Stimulated activated CD4-positive, alpha-beta T cell treated with anti-CD3 and anti-CD28 coated beads, TNF-alpha, amount 100 ng/mL, for 48 hours (primary cell): ENCODE results near the gene DHX38.

Experiments
- DNase-seq, 3 donors: peaks; one replicate each; pipeline ENCODE4 v3.0.0-alpha.2; 2020; ENCODE audit warnings: low read depth in 3 of 3

Gene DHX38

DNA sequence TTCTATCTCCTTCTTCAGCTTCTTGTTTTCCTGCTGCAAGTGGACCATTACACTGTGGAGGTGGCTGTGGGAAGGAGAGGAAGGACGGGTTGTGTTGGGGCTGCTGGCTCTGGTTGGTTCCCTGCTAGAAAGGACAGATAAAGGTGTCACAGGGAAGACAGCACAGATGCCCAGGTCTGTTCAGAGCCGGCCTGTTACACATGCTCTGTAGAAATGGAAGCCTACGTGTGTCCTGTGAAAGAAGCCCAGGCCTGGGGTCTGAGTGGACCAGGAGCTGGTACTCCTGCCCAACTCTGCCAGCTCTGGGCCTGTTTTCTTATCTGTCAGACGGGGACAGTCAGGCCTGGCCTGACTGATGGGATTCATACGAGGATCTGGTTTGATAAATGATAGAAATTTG lies 26.4 kb downstream of the DHX38 start:
- DNase-seq = no peak

DNA sequence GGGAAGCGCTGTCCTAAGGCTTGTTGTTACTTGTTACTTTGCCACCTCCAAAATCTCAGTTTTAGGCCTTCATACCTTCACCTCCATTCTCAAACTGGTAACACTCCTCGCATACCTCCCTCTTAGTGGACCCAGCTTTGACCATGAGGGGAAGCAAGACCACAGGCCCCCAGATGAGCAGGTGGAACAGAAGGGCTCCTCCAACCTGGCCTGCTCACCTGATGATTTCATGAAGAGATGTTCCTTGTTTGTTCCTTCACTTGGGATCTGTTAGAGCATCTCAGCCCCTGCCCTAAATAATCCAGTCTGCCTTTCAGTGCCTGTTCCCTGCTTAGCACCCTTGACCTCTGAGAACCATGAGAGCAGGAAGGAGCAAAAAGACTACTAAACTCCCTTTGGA lies 28.7 kb downstream of the DHX38 start:
- no peak for DNase-seq

DNA sequence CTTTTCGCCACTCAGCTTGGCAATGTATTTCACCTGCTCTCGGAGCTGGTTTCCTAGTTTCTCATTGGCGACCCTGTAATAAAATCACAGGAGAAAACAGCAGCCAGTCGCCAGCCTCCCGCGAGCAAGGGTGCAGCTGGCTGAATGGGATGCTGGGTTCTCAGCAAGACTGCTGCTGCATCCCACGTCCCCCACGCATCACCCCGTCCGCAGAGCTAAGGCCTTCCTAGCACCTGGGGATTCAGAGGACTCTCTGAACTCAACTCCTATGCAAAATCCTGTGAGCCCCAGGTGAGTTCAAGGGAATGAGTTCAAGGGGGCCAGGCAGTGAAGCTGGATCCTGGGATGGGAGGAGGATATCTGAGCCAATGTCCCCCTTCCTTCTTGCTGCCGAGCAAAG lies 29.3 kb downstream of the DHX38 start:
- DNase-seq = no peak

DNA sequence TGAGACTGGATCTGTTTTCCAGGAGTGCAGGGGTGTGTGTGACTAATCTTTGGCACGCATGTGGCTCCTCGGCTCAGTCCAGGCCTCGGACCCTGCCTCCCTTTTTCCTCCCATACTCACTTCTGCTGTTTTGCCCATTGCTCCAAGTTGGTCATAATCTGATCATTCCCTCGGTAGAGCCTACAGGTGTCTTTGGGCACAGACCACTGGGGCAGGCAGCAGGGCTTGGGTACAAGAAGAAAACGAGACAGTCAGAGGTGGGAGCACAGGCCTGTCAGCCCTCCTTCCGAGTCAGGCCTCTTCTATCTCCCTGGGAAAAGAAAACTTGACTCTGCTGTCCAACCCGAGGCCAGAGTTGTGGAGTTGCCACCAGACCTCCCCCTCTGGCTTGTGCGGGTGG lies 29.8 kb downstream of the DHX38 start:
- DNase-seq = no peak

DNA sequence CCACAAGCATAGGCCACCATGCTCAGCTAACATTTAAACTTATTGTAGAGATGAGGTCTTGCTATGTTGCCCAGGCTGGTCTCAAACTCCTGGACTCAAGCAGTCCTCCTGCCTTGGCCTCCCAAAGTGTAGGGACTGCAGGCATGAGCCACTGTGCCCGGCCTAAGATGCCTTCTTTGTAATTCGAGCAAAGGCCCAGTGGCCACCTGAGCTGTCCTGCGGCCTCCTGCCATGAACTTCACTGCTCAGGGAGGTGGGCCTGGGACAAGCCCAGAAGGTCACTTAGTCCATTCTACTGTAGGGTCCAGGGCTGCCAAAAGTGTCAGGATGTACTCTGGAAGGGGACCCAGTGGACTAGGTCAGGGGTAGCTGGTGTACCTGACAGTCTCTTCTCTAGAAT lies 30.5 kb downstream of the DHX38 start:
- DNase-seq = no peak

DNA sequence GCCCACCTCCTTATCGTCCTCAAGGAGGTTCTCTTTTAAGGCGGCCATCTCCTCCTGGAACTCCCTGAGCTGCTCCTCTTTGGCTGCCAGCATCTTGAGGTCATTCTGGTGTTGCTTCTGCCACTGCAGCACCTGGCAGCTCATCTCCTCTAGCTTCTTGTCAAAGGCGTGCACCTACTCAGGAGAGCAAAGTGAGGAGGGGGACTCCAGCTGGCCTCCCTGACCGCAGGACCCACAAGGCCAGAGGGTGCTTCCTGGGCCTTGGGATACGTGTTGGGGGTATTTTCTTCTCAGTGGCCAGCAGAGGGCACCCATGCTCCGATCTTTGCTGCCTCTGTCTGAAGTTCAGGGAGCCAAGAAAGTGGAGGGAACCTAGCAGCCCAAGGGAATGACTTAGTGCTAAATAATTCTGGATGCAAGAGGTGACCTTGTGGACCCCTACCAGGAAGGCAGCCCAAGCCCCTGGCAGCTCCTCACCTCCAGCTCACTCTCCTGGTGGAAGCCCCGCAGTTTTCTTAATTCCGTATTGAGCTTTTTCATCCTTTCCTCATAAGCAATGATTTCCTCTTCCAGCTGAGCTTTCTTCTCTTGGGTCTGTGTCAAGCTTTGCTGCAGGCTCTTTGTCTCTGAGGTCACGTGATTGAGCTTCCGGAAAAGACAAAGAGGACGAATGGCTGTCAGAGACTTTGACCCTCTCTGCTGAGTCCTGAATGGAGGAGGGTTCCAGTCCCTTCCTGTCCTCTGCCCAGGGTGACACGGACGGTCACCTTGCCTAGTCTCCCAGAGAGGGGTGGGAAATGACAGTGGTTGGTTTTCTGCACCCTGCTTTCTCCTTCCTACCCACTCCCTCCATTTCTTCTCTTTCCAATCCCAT lies 31.4 kb downstream of the DHX38 start:
- DNase-seq = peak; percentile 37 to 51 (median 42)

DNA sequence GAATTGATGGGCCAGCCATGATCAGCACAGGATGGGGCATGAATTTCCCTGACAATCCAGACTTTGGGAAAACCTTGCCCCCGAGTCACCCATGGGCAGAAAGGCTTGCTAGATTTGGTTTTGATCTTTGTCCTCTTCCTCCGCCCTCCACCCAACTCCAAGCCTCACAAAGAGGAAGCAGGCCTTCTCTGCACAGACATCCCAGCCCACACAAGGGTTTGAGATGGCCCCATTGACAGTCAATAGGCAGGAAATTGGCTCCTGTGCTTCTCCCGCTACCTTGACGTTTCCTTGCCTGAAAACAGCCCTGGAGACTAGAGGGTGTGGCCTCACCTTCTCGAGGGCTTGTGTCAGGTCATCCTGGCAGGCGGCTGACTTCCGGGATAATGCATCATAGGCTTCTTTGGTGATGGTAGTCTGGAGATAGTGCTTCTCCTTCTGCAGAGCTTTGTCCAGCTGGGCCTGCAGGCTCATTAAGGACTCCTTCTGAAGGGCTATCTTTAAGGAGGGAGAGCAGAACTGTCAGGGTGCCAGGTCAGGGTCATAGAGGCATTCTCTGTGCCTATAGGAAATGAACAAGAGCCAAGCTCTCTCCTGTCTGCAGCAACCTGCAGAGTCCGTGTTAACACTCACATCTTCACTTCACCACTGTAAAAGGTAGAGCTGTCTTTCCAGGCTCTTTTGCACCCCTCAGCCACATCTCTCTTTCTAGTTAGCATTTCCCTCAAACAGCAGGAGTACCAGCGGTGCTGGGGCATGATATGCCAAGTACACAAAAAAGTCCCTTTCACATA lies 32.2 kb downstream of the DHX38 start:
- no peak for DNase-seq

DNA sequence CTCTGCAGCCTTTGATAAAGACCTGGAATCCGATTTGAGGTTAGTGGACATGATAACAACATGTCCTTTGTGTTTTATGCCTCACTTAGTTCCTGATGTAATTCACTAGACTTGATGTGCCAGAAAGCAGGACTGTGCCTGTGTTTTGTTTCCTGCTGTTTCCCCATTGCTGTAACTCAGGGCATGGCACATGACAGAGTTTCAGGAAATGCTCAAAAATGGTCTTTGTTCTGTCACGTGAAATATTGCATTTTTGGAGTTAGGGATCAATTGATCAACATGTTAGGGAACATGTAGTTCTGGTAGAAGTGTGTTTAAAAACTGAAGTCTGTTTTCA lies 32.8 kb downstream of the DHX38 start:
- no peak for DNase-seq

DNA sequence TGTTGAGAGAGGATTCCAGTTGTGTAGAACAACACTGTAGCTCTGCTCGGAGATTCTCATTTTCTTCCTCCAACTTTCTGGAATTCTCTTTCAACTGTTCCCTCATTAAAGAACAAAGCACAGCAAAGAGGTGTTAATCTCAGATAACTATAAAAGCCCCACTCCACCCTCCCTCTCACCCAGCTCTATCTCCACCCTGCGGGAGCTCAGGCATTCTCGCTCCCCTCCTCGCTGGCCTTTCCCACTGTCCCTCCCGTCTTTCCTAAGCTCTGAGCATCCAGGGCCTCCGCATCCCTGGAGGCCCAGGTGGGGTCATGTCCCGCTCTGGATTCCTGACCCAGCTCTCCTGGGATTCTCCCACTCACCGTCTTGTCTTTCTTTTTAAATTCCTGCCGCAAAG lies 35.1 kb downstream of the DHX38 start:
- no peak for DNase-seq

DNA sequence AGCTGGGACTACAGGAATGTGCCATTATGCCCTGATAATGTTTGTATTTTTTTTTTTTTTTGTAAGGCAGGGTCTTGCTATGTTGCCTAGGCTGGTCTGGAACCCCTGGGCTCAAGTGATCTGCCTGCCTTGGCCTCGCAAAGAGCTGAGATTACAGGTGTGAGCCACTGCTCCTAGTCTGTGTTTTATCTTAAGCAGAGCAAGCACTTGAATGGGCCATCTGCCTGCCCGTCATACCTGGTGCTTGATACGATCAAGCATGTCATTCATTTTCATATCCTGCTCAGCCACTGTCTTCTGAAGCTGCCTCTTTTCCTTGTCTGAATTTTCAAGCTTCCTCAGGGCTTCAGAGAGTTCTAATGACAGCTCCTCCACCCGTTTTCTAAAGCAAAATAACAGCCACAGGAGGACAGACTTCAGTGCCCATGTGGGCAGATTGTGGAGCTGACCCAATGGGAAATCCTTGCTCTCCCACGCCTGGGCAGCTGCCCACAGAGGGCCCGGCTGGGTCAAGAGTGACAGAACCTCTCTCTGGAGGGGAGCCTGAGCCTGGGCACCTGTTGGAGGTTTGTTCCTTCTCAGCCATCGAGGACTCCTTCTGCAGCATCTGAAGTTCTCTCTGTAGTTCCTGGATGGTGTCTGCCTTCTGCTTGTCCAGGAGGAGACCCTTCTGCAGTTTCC lies 36.5 kb downstream of the DHX38 start:
- DNase-seq = no peak

DNA sequence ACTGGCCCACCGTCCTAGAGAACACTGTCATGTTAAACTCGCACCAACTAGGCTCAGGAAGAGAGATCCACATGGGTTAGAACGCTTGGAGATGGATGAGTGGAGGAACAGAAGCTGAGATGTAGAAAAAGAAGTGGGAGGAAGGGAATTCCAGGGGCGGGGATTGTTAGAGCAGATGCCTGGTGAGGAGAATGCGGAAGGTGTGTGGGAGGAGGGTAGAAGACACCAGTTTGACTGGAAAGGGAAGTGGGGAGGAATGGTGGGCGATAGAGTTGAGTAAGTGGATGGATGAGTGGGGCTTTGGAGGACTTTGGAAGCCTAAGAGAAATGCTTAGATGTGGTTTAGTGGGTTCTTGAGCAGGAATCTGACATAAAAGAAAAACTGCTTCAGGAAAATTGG lies 37.4 kb downstream of the DHX38 start:
- no peak for DNase-seq

DNA sequence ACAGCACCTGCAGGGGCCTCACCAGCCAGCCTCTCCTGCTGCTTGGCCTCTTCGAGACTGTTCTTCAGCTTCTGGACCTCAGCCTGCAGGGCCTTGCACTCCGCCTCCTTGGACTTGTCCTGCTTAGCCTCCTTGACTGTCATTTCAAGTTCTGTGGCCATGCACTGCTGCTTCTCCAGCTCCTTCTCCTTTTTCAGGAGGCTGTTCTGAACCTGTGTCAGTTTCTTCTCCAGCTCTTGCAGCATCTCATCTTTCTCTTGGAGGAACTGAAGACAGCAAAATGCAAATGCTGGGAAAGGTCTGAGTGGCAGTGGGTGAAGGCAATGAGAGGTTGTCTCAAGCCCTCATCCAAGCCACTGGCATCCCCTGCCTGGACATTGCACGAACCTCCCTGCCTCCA lies 39.1 kb downstream of the DHX38 start:
- no peak for DNase-seq

DNA sequence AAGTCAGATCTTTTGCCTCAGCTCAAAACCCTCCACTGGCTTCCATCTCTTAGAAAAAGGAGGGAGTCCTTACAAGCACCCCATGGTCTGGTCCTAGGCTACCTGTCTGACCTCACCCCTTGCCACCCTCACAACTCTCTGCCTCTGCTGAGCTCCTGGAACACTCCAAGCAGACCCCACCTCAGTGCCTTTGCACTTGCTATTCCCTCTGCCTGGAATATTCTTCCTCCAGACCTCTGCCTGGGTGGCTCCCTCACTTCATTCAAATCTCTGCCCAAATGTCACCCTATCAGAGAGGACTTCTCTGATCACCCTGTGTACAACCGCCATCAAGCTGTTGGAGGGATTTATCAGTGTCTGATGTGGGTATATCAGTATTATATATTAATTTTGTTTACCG lies 40.9 kb downstream of the DHX38 start:
- no peak for DNase-seq

DNA sequence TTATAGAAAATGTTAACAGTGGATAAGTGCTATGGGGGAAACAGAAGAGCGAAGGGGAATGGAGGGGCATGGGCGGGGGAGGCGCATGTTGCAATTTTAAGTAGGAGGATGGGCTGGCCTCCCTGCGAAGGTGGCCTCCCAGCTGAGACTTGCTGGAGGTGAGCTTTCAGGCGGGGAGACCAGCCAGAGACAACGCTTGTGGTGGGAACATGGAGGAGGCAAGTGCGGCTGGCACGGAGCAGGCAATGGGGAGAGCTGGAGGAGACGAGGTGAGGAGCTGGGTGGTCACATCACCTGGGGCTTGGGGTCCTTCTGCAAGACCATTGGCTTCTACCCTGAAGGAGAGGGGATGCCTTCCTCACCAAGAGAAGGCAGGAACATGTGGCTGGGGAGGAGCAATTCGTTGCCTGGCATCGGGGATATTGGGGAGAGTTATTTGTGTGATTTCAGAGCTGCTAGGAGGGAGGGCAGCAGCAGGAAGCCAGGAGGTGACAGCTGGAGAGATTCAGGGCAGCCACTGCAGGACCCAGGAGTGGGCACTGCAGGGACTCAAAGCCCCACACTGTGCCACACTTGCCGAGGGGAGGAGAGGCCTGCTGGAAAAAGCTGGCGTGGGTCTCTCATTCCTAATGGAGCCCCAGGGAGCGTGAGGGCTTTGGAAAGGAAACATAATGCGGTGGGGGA lies 43.9 kb downstream of the DHX38 start:
- no peak for DNase-seq

DNA sequence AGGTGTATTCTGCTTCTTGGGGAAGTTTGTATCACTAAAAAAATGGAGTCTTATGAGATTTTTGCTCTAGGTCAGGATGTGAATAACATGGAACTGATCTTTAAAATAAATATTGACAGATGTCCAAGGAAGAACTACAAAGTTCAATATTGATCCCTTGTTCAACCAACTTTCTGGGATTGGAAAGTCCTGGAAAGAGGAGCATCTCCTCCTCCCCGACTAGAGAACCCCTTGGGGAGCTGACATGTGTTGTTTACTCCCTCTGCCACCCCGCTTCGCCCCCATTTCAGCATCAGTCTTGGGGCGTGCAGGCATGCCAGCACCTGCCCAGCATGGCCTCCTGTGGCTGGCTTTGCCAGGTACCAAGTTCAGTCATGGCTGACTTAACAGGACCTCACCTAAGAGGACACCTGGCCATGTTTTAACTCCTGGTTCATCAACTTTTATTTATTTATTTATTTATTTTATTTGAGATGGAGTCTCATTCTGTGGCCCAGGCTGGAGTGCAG lies 44.5 kb downstream of the DHX38 start:
- DNase-seq = no peak

DNA sequence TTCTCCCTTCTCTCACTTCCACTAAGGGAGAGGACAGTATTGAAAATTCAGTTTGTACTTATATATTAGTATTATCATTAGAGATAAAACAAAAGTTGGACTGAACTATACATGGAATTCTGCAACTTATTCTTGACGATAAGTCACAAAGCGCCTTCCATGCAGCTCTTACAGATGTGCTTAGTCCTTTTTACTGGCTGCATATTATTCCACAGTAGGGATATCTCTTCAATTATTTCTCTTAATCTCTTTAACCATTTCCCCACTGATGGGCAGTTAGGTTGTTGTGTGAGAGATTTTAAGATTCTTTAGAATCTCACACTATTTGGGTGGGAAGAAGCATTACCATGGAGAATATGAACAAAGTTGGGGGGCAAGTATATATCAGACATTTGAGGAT lies 46.3 kb downstream of the DHX38 start:
- DNase-seq = no peak

DNA sequence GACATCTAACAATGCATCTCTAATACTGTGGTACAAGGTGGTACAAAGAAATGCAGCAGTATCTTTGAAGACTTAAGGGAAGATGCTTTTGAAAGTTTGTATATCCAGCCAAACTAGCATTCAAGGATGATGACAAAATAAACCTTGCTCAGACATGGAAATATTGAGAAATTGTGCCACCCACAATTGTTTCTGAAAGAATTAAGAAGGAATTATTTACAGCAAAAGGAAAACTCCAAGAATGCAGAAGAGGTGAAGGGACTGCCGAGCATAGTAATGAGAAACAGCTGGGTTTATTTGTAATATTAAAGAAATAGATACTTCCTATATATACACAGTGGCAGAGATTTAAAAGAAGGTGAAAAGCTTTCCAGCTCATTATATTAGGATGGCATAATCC lies 48.8 kb downstream of the DHX38 start:
- no peak for DNase-seq

DNA sequence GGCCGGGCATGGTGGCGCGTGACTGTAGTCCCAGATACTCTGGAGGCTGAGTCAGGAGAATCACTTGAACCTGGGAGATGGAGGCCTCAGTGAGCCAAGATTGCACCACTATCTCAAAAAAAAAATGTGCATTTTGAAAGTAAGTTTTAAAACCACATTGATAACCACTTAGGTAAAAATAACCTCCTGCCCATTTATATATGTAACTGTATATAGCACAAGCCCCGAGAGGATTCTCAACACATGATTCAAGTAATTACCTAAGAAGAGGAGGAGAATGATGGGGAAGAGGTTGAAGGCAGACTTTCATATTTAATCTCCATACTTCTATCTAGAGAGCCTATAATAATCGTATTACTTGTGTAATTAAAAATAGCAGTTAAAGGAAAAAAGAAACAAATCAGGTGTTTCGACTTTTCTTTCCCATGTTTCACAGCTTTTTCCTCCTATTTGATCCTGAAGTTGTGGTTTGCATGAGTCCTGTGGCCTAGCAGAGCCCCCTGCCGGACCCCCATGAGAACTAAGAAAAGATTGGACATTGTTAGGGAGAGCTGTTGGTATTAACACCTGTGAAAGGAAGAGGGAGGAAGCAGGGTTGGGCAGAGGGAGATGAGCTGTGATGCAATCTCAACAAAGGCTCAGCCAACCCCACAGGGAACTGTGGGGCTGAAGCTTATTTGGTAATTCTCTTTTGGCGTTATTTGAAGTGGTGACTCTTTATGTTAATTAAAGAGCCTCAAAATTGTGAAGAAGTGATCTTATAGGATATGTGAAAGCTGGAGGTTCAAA lies 56.2 kb downstream of the DHX38 start:
- no peak for DNase-seq

DNA sequence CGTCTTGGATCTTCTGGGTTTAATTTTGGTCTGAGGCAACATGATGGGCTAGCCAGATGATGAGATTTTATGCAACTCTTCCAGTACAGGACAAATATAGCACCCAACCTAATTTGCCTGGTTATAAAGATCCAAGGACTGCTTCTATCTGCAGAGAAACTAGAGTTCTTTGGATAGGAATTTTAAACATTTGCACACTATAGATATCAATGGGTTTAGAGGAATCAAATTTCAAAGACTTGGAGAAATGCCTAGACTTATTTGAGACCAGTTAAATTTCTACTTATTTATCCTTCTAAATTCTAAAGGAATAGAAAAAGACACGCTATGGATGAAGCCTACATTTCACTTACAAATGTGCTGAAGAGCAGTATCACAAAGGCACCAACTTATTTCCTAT lies 65.7 kb downstream of the DHX38 start:
- DNase-seq = no peak

DNA sequence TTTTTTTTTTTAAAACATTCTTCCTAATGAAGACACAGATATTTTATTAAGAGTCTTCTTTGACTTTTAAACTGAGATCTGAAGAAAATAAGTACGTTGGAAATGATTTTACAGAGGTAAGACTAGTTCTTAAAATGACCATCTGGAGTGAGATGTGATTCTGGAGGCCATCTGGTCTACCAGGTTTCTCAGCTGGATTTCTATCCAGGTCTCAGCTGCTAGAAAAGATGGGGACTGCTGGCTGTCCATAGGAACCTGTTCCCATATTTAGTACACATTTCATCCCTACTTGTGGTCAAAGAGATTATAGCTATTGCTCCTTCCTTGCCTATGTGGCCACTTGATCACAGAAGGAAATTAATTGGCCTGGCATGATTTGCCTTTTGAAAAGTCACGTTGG lies 66.2 kb downstream of the DHX38 start:
- DNase-seq = no peak

DNA sequence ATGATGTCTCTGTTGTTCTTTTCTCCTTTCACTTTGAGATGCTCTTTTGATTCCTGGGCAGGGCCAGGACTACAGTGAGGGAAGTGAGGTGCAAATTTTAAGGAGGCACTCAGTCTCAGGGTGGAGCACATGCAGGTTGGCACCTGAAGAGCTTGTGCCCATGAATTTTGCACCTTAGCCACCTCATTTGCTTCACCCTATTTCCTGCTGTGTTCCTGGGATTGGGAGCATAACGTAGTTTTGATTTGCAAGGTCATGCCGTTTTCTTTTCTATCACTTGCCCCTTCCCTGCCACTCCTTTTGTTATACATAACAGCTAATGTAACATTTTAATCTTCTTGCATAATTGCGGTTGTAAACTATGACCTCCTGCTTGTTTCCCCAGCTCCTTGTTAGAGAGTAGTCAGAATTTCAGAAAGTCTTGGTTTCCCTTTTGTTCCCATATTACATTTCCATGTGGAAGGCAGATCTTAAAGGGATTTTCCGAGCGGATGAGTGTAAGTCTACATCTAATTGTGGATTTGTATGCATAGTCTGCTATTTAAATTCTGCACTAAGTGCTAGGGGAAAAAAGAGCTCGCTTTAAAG lies 68.6 kb downstream of the DHX38 start:
- DNase-seq = no peak
